Measurements from ENCODE around the gene KCTD14.
"Not testable (repeated sequence)": the region's sequence is repeated elsewhere in the genome, so short reads cannot be mapped to it uniquely, and the experiment has no call there.

KCTD14 gene

GRCh38 chr11:78020246-78020645 lies 2.8 kb downstream of the KCTD14 start:
- DNase-seq: no peak

- DNase-seq: no peak
Measured at GRCh38 chr11:78019808-78020207, 3.3 kb downstream of the KCTD14 start.

- no peak for DNase-seq
Measured at GRCh38 chr11:78015878-78016277, 7.2 kb downstream of the KCTD14 start.

- DNase-seq: not testable (repeated sequence)
Measured at GRCh38 chr11:78014937-78015520, 8.0 kb downstream of the KCTD14 start.

GRCh38 chr11:78011301-78011700 lies 11.8 kb downstream of the KCTD14 start:
- no peak for DNase-seq

GRCh38 chr11:78010755-78011154 lies 12.3 kb downstream of the KCTD14 start:
- no peak for DNase-seq

- no peak for DNase-seq
Measured at GRCh38 chr11:78010304-78010703, 12.8 kb downstream of the KCTD14 start.

GRCh38 chr11:78009062-78009461 lies 14.0 kb downstream of the KCTD14 start:
- DNase-seq: no peak

- DNase-seq: peak; percentile 52
Measured at GRCh38 chr11:78000193-78000592, 22.9 kb downstream of the KCTD14 start.

- DNase-seq: no peak
Measured at GRCh38 chr11:77999446-78000030, 23.5 kb downstream of the KCTD14 start.

GRCh38 chr11:77994434-77995362 lies 28.4 kb downstream of the KCTD14 start, which contains the start of gene INTS4:
TSS of gene INTS4 (minus strand) at chr11:77994668. CDS start at chr11:77994643, 25 bp downstream.
- peak; percentile 100 for DNase-seq

GRCh38 chr11:77993902-77994301 lies 29.2 kb downstream of the KCTD14 start:
- DNase-seq: no peak

GRCh38 chr11:77990981-77991380 lies 32.1 kb downstream of the KCTD14 start:
- DNase-seq: no peak

- DNase-seq: not testable (repeated sequence)
Measured at GRCh38 chr11:77986456-77986855, 36.6 kb downstream of the KCTD14 start.

- DNase-seq: no peak
Measured at GRCh38 chr11:77981346-77981947, 41.6 kb downstream of the KCTD14 start.

- no peak for DNase-seq
Measured at GRCh38 chr11:77968337-77968736, 54.7 kb downstream of the KCTD14 start.

- DNase-seq: no peak
Measured at GRCh38 chr11:77967753-77968152, 55.3 kb downstream of the KCTD14 start.

GRCh38 chr11:77967121-77967520 lies 56.0 kb downstream of the KCTD14 start:
- no peak for DNase-seq

GRCh38 chr11:77966338-77966737 lies 56.7 kb downstream of the KCTD14 start:
- no peak for DNase-seq
